ENCODE measurements around the gene TMEM272.

The TMEM272 gene

GRCh38 chr13:51771418-51772104, 73.4 kb downstream of the TMEM272 start:
- ATAC-seq (peak; percentile 24), DNase-seq (no peak)
- Mint-ChIP-seq H3K27ac (no peak overlapping the region), H3K27me3 (no peaks in the 10 kb centered on the region), H3K4me3 (no peak overlapping the region), H3K4me1 (peaks cover 4% of the 10 kb centered on the region), H3K9me3 (no peaks in the 10 kb centered on the region)

GRCh38 chr13:51770681-51771417, 74.1 kb downstream of the TMEM272 start:
- Mint-ChIP-seq H3K4me1 (peaks cover 11% of the 10 kb centered on the region), H3K4me3 (no peak overlapping the region), H3K27ac (no peak overlapping the region), H3K9me3 (no peaks in the 10 kb centered on the region), H3K27me3 (no peaks in the 10 kb centered on the region)
- ATAC-seq (no peak), DNase-seq (no peak)

- no peaks in the 10 kb centered on the region for H3K9me3 Mint-ChIP-seq
- H3K27ac Mint-ChIP-seq: no peak overlapping the region
- H3K4me1 Mint-ChIP-seq: peaks cover 18% of the 10 kb centered on the region
- no peak for ATAC-seq
- no peak for DNase-seq
- no peak overlapping the region for H3K4me3 Mint-ChIP-seq
- no peaks in the 10 kb centered on the region for H3K27me3 Mint-ChIP-seq
Measured at GRCh38 chr13:51770160-51770559, 74.8 kb downstream of the TMEM272 start.

GRCh38 chr13:51769455-51770127, 75.4 kb downstream of the TMEM272 start:
- H3K4me1 Mint-ChIP-seq: peaks cover 24% of the 10 kb centered on the region
- no peaks in the 10 kb centered on the region for H3K9me3 Mint-ChIP-seq
- ATAC-seq: no peak
- no peak overlapping the region for H3K4me3 Mint-ChIP-seq
- no peak for DNase-seq
- peak overlapping the region in 1 of 2 donors; percentile 30 for H3K27ac Mint-ChIP-seq
- H3K27me3 Mint-ChIP-seq: no peaks in the 10 kb centered on the region

- no peaks in the 10 kb centered on the region for H3K9me3 Mint-ChIP-seq
- ATAC-seq (no peak), DNase-seq (no peak)
- no peak overlapping the region for H3K4me3 Mint-ChIP-seq
- no peaks in the 10 kb centered on the region for H3K27me3 Mint-ChIP-seq
- no peak overlapping the region for H3K27ac Mint-ChIP-seq
- peaks cover 30% of the 10 kb centered on the region for H3K4me1 Mint-ChIP-seq
Measured at GRCh38 chr13:51768976-51769375, 76.0 kb downstream of the TMEM272 start.

- no peak overlapping the region for H3K4me3 Mint-ChIP-seq
- no peaks in the 10 kb centered on the region for H3K27me3 Mint-ChIP-seq
- ATAC-seq (no peak), DNase-seq (no peak)
- no peaks in the 10 kb centered on the region for H3K9me3 Mint-ChIP-seq
- H3K27ac Mint-ChIP-seq: peak overlapping the region in 1 of 2 donors; percentile 71
- peaks cover 35% of the 10 kb centered on the region for H3K4me1 Mint-ChIP-seq
Measured at GRCh38 chr13:51768378-51768921, 76.5 kb downstream of the TMEM272 start.

GRCh38 chr13:51767100-51767499, 77.9 kb downstream of the TMEM272 start:
- no peaks in the 10 kb centered on the region for H3K9me3 Mint-ChIP-seq
- no peak for DNase-seq
- no peak for ATAC-seq
- no peaks in the 10 kb centered on the region for H3K27me3 Mint-ChIP-seq
- peaks cover 44% of the 10 kb centered on the region for H3K4me1 Mint-ChIP-seq
- no peak overlapping the region for H3K27ac Mint-ChIP-seq
- H3K4me3 Mint-ChIP-seq: no peak overlapping the region

GRCh38 chr13:51765142-51765515, 79.8 kb downstream of the TMEM272 start:
- Mint-ChIP-seq H3K4me1 (peaks cover 44% of the 10 kb centered on the region), H3K4me3 (peak overlapping the region; percentile 88 to 94), H3K9me3 (no peaks in the 10 kb centered on the region), H3K27ac (peak overlapping the region; percentile 95 to 96), H3K27me3 (no peaks in the 10 kb centered on the region)
- DNase-seq (no peak), ATAC-seq (no peak)

- DNase-seq: peak; percentile 65 to 80
- H3K4me1 Mint-ChIP-seq: peaks cover 44% of the 10 kb centered on the region
- H3K4me3 Mint-ChIP-seq: peak overlapping the region; percentile 88 to 94
- no peaks in the 10 kb centered on the region for H3K9me3 Mint-ChIP-seq
- H3K27ac Mint-ChIP-seq: peak overlapping the region; percentile 95 to 96
- H3K27me3 Mint-ChIP-seq: no peaks in the 10 kb centered on the region
- ATAC-seq: peak; percentile 96
Measured at GRCh38 chr13:51764184-51765141, 80.5 kb downstream of the TMEM272 start.

GRCh38 chr13:51763486-51763885, 81.5 kb downstream of the TMEM272 start:
- no peak for DNase-seq
- peak overlapping the region in 1 of 2 donors; percentile 5 for H3K4me3 Mint-ChIP-seq
- H3K27me3 Mint-ChIP-seq: no peaks in the 10 kb centered on the region
- no peaks in the 10 kb centered on the region for H3K9me3 Mint-ChIP-seq
- peaks cover 44% of the 10 kb centered on the region for H3K4me1 Mint-ChIP-seq
- peak overlapping the region; percentile 19 to 56 for H3K27ac Mint-ChIP-seq
- no peak for ATAC-seq
